ENCODE measurements around the gene MCF2L2. TPM values are rescaled to one million over a fixed set of nuclear protein-coding genes. Genes with fewer than 3 reads are reported as not detected.

MCF2L2 gene
- total and polyA plus RNA-seq, 9 of the 15 experiments (the other 6 are each of a cell fraction or from before 2014, with no cell fraction given) = 0.56 to 4.2 (median 3.0) TPM

DNA sequence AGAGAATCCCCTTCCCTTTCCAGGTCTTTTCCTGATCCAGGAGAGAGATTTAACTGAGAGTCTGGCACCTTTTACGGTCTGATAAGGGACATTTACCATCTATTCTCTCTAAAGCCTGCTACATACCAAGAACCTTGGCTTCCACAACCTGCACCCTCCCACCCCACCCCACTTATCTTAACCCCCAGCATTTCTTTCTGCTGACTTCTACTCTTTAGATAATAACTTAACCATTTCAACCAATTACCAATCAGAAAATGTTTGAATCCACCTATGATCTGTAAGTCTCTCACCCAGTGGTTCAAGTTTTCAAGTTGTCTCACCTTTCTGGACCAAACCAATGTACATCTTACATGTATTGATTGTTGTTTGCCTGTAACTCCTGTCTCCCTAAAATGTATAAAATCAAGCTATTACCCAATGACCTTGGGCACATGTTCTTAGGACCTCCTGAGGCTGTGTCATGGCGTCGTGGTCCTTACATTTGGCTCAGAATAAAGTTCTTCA is 74.0 kb downstream of the MCF2L2 start (continued):
- TF ChIP-seq, protein P1, sequence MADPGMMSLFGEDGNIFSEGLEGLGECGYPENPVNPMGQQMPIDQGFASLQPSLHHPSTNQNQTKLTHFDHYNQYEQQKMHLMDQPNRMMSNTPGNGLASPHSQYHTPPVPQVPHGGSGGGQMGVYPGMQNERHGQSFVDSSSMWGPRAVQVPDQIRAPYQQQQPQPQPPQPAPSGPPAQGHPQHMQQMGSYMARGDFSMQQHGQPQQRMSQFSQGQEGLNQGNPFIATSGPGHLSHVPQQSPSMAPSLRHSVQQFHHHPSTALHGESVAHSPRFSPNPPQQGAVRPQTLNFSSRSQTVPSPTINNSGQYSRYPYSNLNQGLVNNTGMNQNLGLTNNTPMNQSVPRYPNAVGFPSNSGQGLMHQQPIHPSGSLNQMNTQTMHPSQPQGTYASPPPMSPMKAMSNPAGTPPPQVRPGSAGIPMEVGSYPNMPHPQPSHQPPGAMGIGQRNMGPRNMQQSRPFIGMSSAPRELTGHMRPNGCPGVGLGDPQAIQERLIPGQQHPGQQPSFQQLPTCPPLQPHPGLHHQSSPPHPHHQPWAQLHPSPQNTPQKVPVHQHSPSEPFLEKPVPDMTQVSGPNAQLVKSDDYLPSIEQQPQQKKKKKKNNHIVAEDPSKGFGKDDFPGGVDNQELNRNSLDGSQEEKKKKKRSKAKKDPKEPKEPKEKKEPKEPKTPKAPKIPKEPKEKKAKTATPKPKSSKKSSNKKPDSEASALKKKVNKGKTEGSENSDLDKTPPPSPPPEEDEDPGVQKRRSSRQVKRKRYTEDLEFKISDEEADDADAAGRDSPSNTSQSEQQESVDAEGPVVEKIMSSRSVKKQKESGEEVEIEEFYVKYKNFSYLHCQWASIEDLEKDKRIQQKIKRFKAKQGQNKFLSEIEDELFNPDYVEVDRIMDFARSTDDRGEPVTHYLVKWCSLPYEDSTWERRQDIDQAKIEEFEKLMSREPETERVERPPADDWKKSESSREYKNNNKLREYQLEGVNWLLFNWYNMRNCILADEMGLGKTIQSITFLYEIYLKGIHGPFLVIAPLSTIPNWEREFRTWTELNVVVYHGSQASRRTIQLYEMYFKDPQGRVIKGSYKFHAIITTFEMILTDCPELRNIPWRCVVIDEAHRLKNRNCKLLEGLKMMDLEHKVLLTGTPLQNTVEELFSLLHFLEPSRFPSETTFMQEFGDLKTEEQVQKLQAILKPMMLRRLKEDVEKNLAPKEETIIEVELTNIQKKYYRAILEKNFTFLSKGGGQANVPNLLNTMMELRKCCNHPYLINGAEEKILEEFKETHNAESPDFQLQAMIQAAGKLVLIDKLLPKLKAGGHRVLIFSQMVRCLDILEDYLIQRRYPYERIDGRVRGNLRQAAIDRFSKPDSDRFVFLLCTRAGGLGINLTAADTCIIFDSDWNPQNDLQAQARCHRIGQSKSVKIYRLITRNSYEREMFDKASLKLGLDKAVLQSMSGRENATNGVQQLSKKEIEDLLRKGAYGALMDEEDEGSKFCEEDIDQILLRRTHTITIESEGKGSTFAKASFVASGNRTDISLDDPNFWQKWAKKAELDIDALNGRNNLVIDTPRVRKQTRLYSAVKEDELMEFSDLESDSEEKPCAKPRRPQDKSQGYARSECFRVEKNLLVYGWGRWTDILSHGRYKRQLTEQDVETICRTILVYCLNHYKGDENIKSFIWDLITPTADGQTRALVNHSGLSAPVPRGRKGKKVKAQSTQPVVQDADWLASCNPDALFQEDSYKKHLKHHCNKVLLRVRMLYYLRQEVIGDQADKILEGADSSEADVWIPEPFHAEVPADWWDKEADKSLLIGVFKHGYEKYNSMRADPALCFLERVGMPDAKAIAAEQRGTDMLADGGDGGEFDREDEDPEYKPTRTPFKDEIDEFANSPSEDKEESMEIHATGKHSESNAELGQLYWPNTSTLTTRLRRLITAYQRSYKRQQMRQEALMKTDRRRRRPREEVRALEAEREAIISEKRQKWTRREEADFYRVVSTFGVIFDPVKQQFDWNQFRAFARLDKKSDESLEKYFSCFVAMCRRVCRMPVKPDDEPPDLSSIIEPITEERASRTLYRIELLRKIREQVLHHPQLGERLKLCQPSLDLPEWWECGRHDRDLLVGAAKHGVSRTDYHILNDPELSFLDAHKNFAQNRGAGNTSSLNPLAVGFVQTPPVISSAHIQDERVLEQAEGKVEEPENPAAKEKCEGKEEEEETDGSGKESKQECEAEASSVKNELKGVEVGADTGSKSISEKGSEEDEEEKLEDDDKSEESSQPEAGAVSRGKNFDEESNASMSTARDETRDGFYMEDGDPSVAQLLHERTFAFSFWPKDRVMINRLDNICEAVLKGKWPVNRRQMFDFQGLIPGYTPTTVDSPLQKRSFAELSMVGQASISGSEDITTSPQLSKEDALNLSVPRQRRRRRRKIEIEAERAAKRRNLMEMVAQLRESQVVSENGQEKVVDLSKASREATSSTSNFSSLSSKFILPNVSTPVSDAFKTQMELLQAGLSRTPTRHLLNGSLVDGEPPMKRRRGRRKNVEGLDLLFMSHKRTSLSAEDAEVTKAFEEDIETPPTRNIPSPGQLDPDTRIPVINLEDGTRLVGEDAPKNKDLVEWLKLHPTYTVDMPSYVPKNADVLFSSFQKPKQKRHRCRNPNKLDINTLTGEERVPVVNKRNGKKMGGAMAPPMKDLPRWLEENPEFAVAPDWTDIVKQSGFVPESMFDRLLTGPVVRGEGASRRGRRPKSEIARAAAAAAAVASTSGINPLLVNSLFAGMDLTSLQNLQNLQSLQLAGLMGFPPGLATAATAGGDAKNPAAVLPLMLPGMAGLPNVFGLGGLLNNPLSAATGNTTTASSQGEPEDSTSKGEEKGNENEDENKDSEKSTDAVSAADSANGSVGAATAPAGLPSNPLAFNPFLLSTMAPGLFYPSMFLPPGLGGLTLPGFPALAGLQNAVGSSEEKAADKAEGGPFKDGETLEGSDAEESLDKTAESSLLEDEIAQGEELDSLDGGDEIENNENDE (IDR thresholded peaks at IDR 0.05; ENCODE audit: low read depth, low read length) = no peak
- TF ChIP-seq, protein P2, sequence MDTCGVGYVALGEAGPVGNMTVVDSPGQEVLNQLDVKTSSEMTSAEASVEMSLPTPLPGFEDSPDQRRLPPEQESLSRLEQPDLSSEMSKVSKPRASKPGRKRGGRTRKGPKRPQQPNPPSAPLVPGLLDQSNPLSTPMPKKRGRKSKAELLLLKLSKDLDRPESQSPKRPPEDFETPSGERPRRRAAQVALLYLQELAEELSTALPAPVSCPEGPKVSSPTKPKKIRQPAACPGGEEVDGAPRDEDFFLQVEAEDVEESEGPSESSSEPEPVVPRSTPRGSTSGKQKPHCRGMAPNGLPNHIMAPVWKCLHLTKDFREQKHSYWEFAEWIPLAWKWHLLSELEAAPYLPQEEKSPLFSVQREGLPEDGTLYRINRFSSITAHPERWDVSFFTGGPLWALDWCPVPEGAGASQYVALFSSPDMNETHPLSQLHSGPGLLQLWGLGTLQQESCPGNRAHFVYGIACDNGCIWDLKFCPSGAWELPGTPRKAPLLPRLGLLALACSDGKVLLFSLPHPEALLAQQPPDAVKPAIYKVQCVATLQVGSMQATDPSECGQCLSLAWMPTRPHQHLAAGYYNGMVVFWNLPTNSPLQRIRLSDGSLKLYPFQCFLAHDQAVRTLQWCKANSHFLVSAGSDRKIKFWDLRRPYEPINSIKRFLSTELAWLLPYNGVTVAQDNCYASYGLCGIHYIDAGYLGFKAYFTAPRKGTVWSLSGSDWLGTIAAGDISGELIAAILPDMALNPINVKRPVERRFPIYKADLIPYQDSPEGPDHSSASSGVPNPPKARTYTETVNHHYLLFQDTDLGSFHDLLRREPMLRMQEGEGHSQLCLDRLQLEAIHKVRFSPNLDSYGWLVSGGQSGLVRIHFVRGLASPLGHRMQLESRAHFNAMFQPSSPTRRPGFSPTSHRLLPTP (IDR thresholded peaks at IDR 0.05; ENCODE audit: borderline replicate concordance, extremely low read depth, insufficient read length) = no peak
- TF ChIP-seq ERF (CRISPR knock-in tag; IDR thresholded peaks at IDR 0.05) (no peak), ZFPM2 (CRISPR knock-in tag; IDR thresholded peaks at IDR 0.05) (no peak), ZC3H11A (IDR thresholded peaks at IDR 0.05; ENCODE audit: low read depth, low read length) (no peak), ADNP (tag; IDR thresholded peaks at IDR 0.05) (0 out of 2 replicates have a peak, but pooled peaks have one; percentile 15)
- TF ChIP-seq, protein P3, sequence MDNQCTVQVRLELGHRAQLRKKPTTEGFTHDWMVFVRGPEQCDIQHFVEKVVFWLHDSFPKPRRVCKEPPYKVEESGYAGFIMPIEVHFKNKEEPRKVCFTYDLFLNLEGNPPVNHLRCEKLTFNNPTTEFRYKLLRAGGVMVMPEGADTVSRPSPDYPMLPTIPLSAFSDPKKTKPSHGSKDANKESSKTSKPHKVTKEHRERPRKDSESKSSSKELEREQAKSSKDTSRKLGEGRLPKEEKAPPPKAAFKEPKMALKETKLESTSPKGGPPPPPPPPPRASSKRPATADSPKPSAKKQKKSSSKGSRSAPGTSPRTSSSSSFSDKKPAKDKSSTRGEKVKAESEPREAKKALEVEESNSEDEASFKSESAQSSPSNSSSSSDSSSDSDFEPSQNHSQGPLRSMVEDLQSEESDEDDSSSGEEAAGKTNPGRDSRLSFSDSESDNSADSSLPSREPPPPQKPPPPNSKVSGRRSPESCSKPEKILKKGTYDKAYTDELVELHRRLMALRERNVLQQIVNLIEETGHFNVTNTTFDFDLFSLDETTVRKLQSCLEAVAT (IDR thresholded peaks at IDR 0.05) = no peak
